ENCODE data around the gene TMEM38B.
"Not testable (repeated sequence)": the region's sequence is repeated elsewhere in the genome, so short reads cannot be mapped to it uniquely, and the experiment has no call there.

The TMEM38B gene

DNA sequence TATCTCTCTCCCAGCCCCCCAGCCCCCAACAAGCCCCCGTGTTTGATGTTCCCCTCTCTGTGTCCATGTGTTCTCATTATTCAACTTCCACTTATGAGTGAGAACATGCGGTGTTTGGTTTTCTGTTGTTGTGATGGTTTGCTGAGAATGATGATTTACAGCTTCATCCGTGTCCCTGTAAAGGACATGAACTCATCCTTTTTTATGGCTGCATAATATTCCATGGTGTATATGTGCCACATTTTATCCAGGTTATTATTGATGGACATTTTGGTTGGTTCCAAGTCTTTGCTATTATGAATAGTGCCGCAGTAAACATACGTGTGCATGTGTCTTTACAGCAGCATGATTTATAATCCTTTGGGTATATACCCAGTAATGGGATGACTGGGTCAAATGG is 33.9 kb downstream of the TMEM38B start:
- not testable (repeated sequence) for DNase-seq

DNA sequence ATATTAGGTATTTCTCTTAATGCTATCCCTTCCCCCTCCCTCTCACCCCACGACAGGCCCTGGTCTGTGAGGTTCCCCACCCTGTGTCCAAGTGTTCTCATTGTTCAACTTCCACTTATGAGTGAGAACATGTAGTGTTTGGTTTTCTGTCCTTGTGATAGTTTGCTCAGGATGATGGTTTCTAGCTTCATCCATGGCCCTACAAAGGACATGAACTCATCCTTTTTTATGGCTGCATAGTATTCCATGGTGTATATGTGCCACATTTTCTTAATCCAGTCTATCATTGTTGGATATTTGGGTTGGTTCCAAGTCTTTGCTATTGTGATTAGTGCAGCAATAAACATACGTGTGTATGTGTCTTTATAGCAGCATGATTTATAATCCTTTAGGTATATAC is 37.1 kb downstream of the TMEM38B start:
- DNase-seq = not testable (repeated sequence)

- no peak for DNase-seq
These were observed 41.0 kb downstream of the TMEM38B start for GRCh38 chr9:105735366-105735765.

- DNase-seq = no peak
These were observed 42.9 kb downstream of the TMEM38B start for GRCh38 chr9:105737205-105737604.

GRCh38 chr9:105742088-105742487 is 47.7 kb downstream of the TMEM38B start:
- DNase-seq = no peak

- DNase-seq = not testable (repeated sequence)
These were observed 53.0 kb downstream of the TMEM38B start for GRCh38 chr9:105747325-105747724.

- DNase-seq = no peak
These were observed 57.4 kb downstream of the TMEM38B start for GRCh38 chr9:105751761-105752160.

- no peak for DNase-seq
These were observed 63.3 kb downstream of the TMEM38B start for GRCh38 chr9:105757496-105758251.

DNA sequence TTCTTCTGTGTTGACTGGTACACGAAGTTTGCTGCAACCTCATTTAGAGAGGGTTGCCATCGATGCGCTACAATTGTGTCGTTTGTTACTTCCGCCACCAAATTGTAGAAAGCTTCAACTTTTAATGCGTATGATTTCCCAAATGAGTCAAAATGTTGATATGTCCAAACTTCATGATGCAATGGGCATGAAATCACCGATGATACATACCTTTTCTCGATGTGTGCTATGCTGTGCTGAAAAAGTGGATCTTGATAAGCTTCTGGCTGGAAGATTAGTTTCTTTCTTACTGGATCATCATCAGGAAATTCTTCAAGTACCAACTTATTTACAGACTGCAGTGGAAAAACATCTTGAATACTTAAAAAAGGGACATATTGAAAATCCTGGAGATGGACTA is 65.7 kb downstream of the TMEM38B start:
- DNase-seq = no peak

DNA sequence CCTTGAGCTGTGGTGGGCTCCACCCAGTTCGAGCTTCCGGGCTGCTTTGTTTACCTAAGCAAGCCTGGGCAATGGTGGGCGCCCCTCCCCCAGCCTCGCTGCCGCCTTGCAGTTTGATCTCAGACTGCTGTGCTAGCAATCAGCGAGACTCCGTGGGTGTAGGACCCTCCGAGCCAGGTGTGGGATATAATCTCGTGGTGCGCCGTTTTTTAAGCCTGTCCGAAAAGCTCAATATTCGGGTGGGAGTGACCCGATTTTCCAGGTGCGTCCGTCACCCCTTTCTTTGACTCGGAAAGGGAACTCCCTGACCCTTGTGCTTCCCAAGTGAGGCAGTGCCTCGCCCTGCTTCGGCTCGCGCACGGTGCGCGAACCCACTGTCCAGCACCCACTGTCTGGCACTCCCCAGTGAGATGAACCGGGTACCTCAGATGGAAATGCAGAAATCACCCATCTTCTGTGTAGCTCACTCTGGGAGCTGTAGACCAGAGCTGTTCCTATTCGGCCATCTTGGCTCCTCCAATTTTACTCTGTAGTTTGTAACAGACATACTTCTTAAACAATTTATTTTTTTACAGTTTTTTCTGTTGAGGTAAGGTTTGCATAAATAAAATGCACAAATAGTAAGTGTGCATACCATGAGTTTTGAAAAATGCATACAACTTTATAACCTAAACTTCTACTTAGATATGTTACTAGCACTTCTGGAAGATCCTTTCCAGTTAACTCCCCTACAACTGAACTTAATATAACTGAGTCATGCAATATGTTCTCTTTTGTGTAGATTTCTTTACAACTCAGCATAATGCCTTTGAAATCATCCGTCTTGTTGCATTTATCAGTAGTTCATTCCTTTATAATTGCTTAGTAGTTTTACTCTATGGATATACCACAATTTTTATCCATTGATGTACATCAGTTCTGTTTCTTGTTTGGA is 88.5 kb downstream of the TMEM38B start:
- DNase-seq = not testable (repeated sequence)

DNA sequence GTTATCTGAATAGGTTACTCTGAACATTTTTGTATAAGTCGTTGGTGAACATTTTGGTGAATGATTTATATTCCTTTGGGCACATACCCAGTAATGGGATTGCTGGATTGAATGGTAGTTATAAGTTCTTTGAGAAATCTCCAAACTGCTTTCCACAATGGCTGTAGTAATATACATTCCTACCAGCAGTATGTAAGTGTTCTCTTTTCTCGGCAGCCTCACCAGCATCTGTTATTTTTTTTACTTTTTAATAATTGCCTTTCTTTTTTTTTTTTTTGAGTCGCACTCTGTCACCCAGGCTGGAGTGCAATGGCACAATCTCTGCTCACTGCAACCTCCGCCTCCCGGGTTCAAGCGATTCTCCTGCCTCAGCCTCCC is 89.1 kb downstream of the TMEM38B start:
- not testable (repeated sequence) for DNase-seq

DNA sequence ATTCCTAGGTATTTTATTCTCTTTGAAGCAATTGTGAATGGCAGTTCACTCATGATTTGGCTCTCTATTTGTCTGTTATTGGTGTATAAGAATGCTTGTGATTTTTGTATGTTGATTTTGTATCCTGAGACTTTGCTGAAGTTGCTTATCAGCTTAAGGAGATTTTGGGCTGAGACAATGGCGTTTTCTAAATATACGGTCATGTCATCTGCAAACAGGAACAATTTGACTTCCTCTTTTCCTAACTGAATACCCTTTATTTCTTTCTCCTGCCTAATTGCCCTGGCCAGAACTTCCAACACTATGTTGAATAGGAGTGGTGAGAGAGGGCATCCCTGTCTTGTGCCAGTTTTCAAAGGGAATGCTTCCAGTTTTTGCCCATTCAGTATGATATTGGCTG is 92.5 kb downstream of the TMEM38B start:
- not testable (repeated sequence) for DNase-seq

- no peak for DNase-seq
These were observed 121.9 kb downstream of the TMEM38B start for GRCh38 chr9:105816202-105816744.

GRCh38 chr9:105816981-105817380 is 122.6 kb downstream of the TMEM38B start:
- DNase-seq = no peak

DNA sequence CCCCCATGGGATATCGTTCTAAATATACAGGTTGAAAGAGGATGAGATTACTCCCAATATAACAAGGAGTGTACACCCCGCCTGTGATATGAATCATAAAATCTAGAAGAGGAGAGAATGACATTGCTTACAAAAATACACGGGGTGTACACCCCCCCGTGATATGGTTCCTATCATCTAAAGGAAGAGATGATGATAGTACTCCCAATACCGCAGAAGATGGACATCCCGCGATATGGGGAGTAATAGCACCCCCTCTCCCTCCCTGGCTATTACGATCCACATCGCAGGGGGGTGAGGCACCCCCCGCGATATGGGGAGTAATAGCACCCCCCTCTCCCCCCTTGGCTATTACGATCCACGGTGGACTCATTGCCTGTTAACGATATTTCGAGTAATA is 124.6 kb downstream of the TMEM38B start:
- no peak for DNase-seq

GRCh38 chr9:105822814-105823213 is 128.5 kb downstream of the TMEM38B start:
- DNase-seq = no peak
